A673 (cell line): ENCODE results near the gene SMU1. TPM values are rescaled to one million over a fixed set of nuclear protein-coding genes. Genes with fewer than 3 reads are reported as not detected.
A peak's percentile ranks its signal among the peaks of the same experiment; 100 is the strongest.

Source experiments
- BruUV-seq: library from RNA; stranded (reverse); fragments of 400-500 nt; replicated peaks from 2 replicates; lab custom pipeline; 2021; lab: Mats Ljungman, UMichigan
- CTCF ChIA-PET: fragments of 300-600 bp; sonication (Branson Sonifier 250); formaldehyde crosslinking; loops from one replicate; lab custom pipeline; 2022; ENCODE audit warnings: antibody characterized with exemption; lab: Charles Lee
- POLR2A ChIA-PET: fragments of 300-600 bp; sonication (Branson Sonifier 250); formaldehyde crosslinking; loops from one replicate; lab custom pipeline; 2022; ENCODE audit warnings: antibody characterized with exemption; ENCODE audit not compliant: low non-redundant PET; lab: Charles Lee
- DNase-seq: peaks from one replicate; pipeline ENCODE4 v3.0.0-alpha.2; 2015; ENCODE audit warnings: low spot score
- H3K27ac ChIP-seq: fragments of 200-600 bp; sonication (generic); 2 replicates; pipeline ENCODE4 v1.5.1; 2016; ENCODE audit warnings: mixed run types, low read depth, mild to moderate bottlenecking, mixed read lengths, antibody characterized with exemption, low read length; ENCODE audit not compliant: poor library complexity, severe bottlenecking
- H3K27me3 ChIP-seq: fragments of 200-600 bp; sonication (generic); replicated peaks from 2 replicates; pipeline ENCODE4 v1.6.1; 2017; ENCODE audit warnings: mixed run types, low read depth, mild to moderate bottlenecking, mixed read lengths, antibody characterized with exemption, low read length; ENCODE audit not compliant: insufficient read depth, poor library complexity
- H3K36me3 ChIP-seq: fragments of 200-600 bp; sonication (generic); 2 replicates; pipeline ENCODE4 v1.6.1; 2016; ENCODE audit warnings: mixed run types, mild to moderate bottlenecking, mixed read lengths, antibody characterized with exemption, low read length; ENCODE audit not compliant: insufficient read depth, poor library complexity, severe bottlenecking
- H3K4me1 ChIP-seq: fragments of 200-600 bp; sonication (generic); 2 replicates; pipeline ENCODE4 v1.6.1; 2017; ENCODE audit warnings: mixed run types, mild to moderate bottlenecking, mixed read lengths, antibody characterized with exemption, low read length; ENCODE audit not compliant: insufficient read depth, poor library complexity, severe bottlenecking
- H3K4me3 ChIP-seq: fragments of 200-600 bp; sonication (generic); 2 replicates; pipeline ENCODE4 v1.5.1; 2016; ENCODE audit warnings: low read depth, mixed run types, mild to moderate bottlenecking, mixed read lengths, low read length; ENCODE audit not compliant: poor library complexity, severe bottlenecking
- H3K9me3 ChIP-seq: fragments of 200-600 bp; sonication (generic); 2 replicates; pipeline ENCODE4 v1.6.1; 2016; ENCODE audit warnings: mixed run types, low read depth, mild to moderate bottlenecking, mixed read lengths, antibody characterized with exemption, low read length; ENCODE audit not compliant: poor library complexity, severe bottlenecking
- EZH2 ChIP-seq: fragments of 200-600 bp; sonication (generic); IDR thresholded peaks from 2 replicates; pipeline ENCODE4 v1.6.1; 2017; ENCODE audit warnings: borderline replicate concordance, low read depth, mild to moderate bottlenecking, mixed read lengths, antibody characterized with exemption, low read length; ENCODE audit not compliant: poor library complexity, severe bottlenecking
- intact Hi-C: fragments of 100-400 bp; cut with micrococcal nuclease; formaldehyde crosslinking; loops from one replicate; pipeline ENCODE4 v1.10.0; 2022; ENCODE audit not compliant: unreplicated experiment
- total RNA-seq: library from RNA; stranded (reverse); gene quantifications from 2 replicates; pipeline ENCODE4 v1.2.3, GENCODE V29; 2021
- TF ChIP-seq, protein P1 (sequence below): fragments of 300-800, 200-600 bp; sonication (generic); conservative IDR thresholded peaks from 2 replicates; pipeline ENCODE4 v1.5.1; 2017; ENCODE audit warnings: low read depth, mild to moderate bottlenecking, antibody characterized with exemption, low read length, moderate library complexity, mixed read lengths

SMU1 gene
- total RNA-seq, 1 experiment from 2014 or later: 31.2 TPM

DNA sequence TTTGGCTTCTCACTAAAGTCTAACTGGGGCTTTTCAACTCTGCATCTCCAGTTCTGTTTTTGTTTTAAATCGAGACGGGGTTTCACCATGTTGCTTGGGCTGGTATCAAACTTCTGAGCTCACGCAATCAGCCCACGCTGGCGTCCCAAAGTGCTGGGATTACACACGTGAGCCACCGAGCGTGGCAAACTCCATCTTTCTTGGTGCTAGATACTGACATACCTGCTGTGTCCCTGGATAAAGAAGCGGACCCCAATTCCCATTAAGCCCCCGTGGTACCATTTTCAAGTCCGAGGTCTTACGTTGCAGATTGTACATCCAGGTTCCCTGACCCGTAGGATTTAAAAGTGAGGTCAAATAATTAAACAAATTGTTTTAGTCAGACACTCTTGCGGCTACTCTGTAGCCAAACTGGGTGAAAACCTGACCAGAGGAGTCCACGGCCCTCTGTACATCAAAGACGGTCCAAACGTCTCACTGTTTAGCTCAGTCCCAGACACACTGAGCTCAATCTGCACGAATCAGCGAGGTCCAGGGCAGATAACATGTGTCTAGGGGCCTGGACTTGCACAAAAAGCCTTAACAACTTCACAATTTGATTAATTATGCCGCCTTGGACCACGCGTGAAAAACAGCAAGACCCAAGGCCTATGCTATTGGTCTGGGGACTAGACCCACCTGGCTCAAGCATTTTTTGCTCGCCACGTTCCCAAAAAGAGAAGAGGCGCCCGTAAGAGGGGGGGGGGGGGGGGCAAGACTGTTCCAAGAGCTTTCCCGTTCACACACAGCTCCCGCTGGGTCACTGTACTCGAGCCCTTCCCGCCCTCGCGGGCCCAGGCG, 52.1 kb downstream of the SMU1 start:
- TSS peak; percentile 47 for BruUV-seq
- CTCF ChIA-PET: interaction anchor here (0.5 to 0.7 kb wide), 2 partner anchors 429 to 487 kb away, joined by 3 read pairs; no protein-coding TSS in a partner anchor
- peaks cover 36% of the 10 kb centered on the region for H3K36me3 ChIP-seq
- intact Hi-C loops: no loop called here
- peak; percentile 35 for DNase-seq
- POLR2A ChIA-PET: interaction anchor here (0.6 to 1.2 kb wide), 8 partner anchors 10 to 450 kb away, joined by 3 to 14 read pairs (median 4); partner anchors contain the start of gene APTX
- H3K9me3 ChIP-seq: no peaks in the 10 kb centered on the region
- peak overlapping the region; percentile 99 for H3K27ac ChIP-seq
- H3K27me3 ChIP-seq: no peaks in the 10 kb centered on the region
- peak overlapping the region; percentile 94 for H3K4me3 ChIP-seq
- TF ChIP-seq, protein P1, sequence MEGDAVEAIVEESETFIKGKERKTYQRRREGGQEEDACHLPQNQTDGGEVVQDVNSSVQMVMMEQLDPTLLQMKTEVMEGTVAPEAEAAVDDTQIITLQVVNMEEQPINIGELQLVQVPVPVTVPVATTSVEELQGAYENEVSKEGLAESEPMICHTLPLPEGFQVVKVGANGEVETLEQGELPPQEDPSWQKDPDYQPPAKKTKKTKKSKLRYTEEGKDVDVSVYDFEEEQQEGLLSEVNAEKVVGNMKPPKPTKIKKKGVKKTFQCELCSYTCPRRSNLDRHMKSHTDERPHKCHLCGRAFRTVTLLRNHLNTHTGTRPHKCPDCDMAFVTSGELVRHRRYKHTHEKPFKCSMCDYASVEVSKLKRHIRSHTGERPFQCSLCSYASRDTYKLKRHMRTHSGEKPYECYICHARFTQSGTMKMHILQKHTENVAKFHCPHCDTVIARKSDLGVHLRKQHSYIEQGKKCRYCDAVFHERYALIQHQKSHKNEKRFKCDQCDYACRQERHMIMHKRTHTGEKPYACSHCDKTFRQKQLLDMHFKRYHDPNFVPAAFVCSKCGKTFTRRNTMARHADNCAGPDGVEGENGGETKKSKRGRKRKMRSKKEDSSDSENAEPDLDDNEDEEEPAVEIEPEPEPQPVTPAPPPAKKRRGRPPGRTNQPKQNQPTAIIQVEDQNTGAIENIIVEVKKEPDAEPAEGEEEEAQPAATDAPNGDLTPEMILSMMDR: no peak
- TF ChIP-seq EZH2: no peak
- H3K4me1 ChIP-seq: peaks cover 29% of the 10 kb centered on the region

DNA sequence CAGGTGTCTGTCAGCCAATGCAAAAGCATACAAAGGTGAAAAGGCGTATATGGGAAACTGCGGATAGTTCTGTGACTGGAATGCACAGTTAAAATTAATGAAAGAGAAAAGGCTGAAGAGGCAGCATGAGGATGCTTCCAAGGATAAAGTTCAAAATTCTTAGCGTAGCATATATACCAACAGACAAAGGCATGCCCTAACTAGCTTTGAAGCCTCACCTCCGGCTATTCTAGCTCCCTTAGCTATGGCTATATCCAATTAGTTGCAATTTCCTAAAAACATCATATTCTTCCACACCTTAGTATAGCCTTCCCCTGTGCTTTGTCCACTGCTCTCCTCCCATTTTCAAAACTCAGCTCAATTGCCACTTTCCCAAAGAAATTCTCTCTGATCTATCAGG, 52.8 kb downstream of the SMU1 start:
- peak overlapping the region; percentile 94 for H3K4me3 ChIP-seq
- peak overlapping the region; percentile 99 for H3K27ac ChIP-seq
- H3K36me3 ChIP-seq: peaks cover 29% of the 10 kb centered on the region
- H3K27me3 ChIP-seq: no peaks in the 10 kb centered on the region
- intact Hi-C loops: no loop called here
- BruUV-seq: no TSS peak
- H3K4me1 ChIP-seq: peaks cover 23% of the 10 kb centered on the region
- TF ChIP-seq, protein P1: no peak
- TF ChIP-seq EZH2: no peak
- DNase-seq: no peak
- CTCF ChIA-PET: no interaction called here
- POLR2A ChIA-PET: no interaction called here
- no peaks in the 10 kb centered on the region for H3K9me3 ChIP-seq

DNA sequence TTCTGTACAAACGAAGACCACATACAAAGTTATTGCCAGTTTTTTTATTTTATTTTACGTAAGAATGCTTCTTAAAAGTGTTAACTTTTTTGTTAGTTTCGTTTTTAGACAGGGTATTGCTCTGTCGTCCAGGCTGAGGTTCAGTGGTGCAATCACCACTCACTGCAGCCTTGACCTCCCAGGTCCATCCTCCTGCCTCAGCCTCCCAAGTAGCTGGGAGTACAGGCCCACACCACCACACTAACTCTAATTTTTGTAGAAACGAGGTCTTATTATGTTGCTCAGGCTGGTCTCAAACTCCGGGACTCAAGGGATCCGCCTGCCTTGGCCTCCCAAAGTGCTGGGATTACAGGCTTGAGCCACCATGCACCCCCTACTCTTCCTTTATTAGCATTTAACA, 53.7 kb downstream of the SMU1 start:
- Histone ChIP-seq H3K27me3 (no peaks in the 10 kb centered on the region), H3K36me3 (peaks cover 20% of the 10 kb centered on the region), H3K4me3 (no peak overlapping the region), H3K4me1 (peaks cover 14% of the 10 kb centered on the region), H3K27ac (peak overlapping the region; percentile 0), H3K9me3 (no peaks in the 10 kb centered on the region)
- ChIA-PET POLR2A (no interaction called here), CTCF (no interaction called here)
- no TSS peak for BruUV-seq
- intact Hi-C loops: no loop called here
- no peak for DNase-seq
- TF ChIP-seq, protein P1: no peak
